Astrocyte (in vitro differentiated cells and primary cell): ENCODE data around the gene KIF3C.

ENCODE experiments used
- CTCF ChIP-seq: IDR thresholded peaks from 2 replicates; pipeline ENCODE4 v1.5.1; 2011; ENCODE audit warnings: low read depth, mild to moderate bottlenecking, inconsistent platforms, low read length, moderate library complexity; ENCODE audit not compliant: insufficient read depth
- EZH2 ChIP-seq: IDR thresholded peaks from 2 replicates; pipeline ENCODE4 v1.6.1; 2012; ENCODE audit warnings: mild to moderate bottlenecking, low read length, inconsistent platforms; ENCODE audit not compliant: insufficient read depth

GRCh38 chr2:25933622-25934021 is 48.7 kb downstream of the KIF3C start:
- TF ChIP-seq CTCF (no peak), EZH2 (no peak)
